B cell (primary cell): Measurements from ENCODE around the gene APP. TPM values are rescaled to one million over a fixed set of nuclear protein-coding genes. Genes with fewer than 3 reads are reported as not detected.

Source experiments
- ATAC-seq: fragments of 200-7000 bp; cut with Tn5 transposase; one replicate; pipeline ENCODE4 v1.10.0; 2021; ENCODE audit warnings: low read depth, mild to moderate bottlenecking, moderate number of reproducible peaks, moderate library complexity
- CTCF ChIA-PET: fragments of 350-600 bp; sonication (Branson Sonifier 250); formaldehyde crosslinking; loops from one replicate; lab custom pipeline; 2021; ENCODE audit warnings: antibody characterized with exemption, inconsistent platforms; lab: Charles Lee
- POLR2A ChIA-PET: fragments of 350-600 bp; sonication (Branson Sonifier 250); formaldehyde crosslinking; loops from one replicate; lab custom pipeline; 2021; ENCODE audit warnings: antibody characterized with exemption; lab: Charles Lee
- DNase-seq: peaks from one replicate; pipeline ENCODE4 v3.0.0; 2013
- H2AFZ ChIP-seq: 2 replicates; pipeline ENCODE4 v1.6.1; 2012; ENCODE audit warnings: mild to moderate bottlenecking, low read depth, low read length; ENCODE audit not compliant: insufficient read depth, poor library complexity, severe bottlenecking
- H3K27ac ChIP-seq, 2 donors: 1 replicate in 1 of 2; 2 replicates in 1 of 2; pipeline ENCODE4 v1.5.1; 2012 to 2013; ENCODE audit warnings: low read length in 2 of 2, mild to moderate bottlenecking in 2 of 2, moderate library complexity in 1 of 2
- H3K27me3 ChIP-seq, 4 experiments: fragments of 200-600 bp in 1 of 4; sonication (generic) in 1 of 4; replicated peaks in 1 of 4; 1 replicate in 2 of 4; 2 replicates in 2 of 4; pipeline versions ENCODE4 v1.6.1 to v1.7.0; 2013 to 2016; ENCODE audit warnings: low read length in 3 of 4, mild to moderate bottlenecking in 2 of 4, mixed read lengths in 1 of 4, moderate library complexity in 1 of 4; ENCODE audit not compliant: insufficient read depth in 4 of 4, control insufficient read depth in 3 of 4; ENCODE audit errors: control extremely low read depth in 1 of 4
- H3K36me3 ChIP-seq, 2 experiments: replicated peaks in 1 of 2; 1 replicate in 1 of 2; 2 replicates in 1 of 2; pipeline versions ENCODE4 v1.6.1 to v1.7.1; 2013; ENCODE audit warnings: low read length in 1 of 2; ENCODE audit not compliant: insufficient read depth in 2 of 2, control insufficient read depth in 1 of 2; ENCODE audit errors: control extremely low read depth in 1 of 2, extremely low read depth in 1 of 2
- H3K4me1 ChIP-seq, 2 donors: fragments of 200-600 bp in 1 of 2; sonication (generic) in 1 of 2; 1 replicate in 1 of 2; 2 replicates in 1 of 2; pipeline versions ENCODE4 v1.5.1 to v1.6.1; 2013 to 2017; ENCODE audit warnings: low read length in 2 of 2; ENCODE audit not compliant: control insufficient read depth in 2 of 2, insufficient read depth in 2 of 2
- H3K4me2 ChIP-seq: replicated peaks from 2 replicates; pipeline ENCODE3; 2012; ENCODE audit warnings: mild to moderate bottlenecking, low read depth, low read length; ENCODE audit not compliant: poor library complexity, severe bottlenecking
- H3K4me3 ChIP-seq, 5 experiments: fragments of 200-600 bp in 1 of 5; sonication (generic) in 1 of 5; 1 replicate in 3 of 5; 2 replicates in 2 of 5; pipeline versions ENCODE4 v1.5.1 to v1.7.0; 2011 to 2016; ENCODE audit warnings: low read length in 4 of 5, mild to moderate bottlenecking in 4 of 5, low read depth in 2 of 5, control low read depth in 1 of 5, moderate library complexity in 1 of 5; ENCODE audit not compliant: insufficient read depth in 1 of 5; ENCODE audit errors: control extremely low read depth in 1 of 5, extremely low read depth in 1 of 5
- H3K79me2 ChIP-seq: fragments of 200-600 bp; sonication (generic); one replicate; pipeline ENCODE4 v1.6.0; 2016; ENCODE audit warnings: low read length; ENCODE audit not compliant: control insufficient read depth, insufficient read depth
- H3K9ac ChIP-seq: fragments of 200-600 bp; sonication (generic); 2 replicates; pipeline ENCODE4 v1.6.1; 2017; ENCODE audit warnings: mild to moderate bottlenecking, low read length, moderate library complexity
- H3K9me3 ChIP-seq, 3 donors: one replicate each; pipeline versions ENCODE4 v1.6.1 to v1.7.1; 2013; ENCODE audit warnings: low read length in 2 of 3; ENCODE audit not compliant: control insufficient read depth in 2 of 3, insufficient read depth in 1 of 3; ENCODE audit errors: control extremely low read depth in 1 of 3
- H4K20me1 ChIP-seq: 2 replicates; pipeline ENCODE4 v1.6.0; 2012; ENCODE audit warnings: mild to moderate bottlenecking, low read length; ENCODE audit not compliant: insufficient read depth, control insufficient read depth, poor library complexity, severe bottlenecking
- H3K27ac Mint-ChIP-seq: one replicate; pipeline ENCODE4 v1.8.0; 2021; ENCODE audit warnings: mixed read lengths
- H3K27me3 Mint-ChIP-seq: one replicate; pipeline ENCODE4 v1.8.0; 2021; ENCODE audit warnings: mixed read lengths
- H3K4me1 Mint-ChIP-seq: one replicate; pipeline ENCODE4 v1.8.0; 2021; ENCODE audit warnings: mixed read lengths
- H3K4me3 Mint-ChIP-seq: one replicate; pipeline ENCODE4 v1.8.0; 2021; ENCODE audit warnings: mixed read lengths
- H3K9me3 Mint-ChIP-seq: one replicate; pipeline ENCODE4 v1.8.0; 2022; ENCODE audit warnings: mixed read lengths; ENCODE audit not compliant: insufficient read depth
- CTCF ChIP-seq: fragments of 200-600 bp; IDR thresholded peaks from one replicate; pipeline ENCODE4 v1.8.0; 2022; ENCODE audit warnings: antibody characterized with exemption, mild to moderate bottlenecking
- EZH2 ChIP-seq: IDR thresholded peaks from 2 replicates; pipeline ENCODE4 v1.6.1; 2012; ENCODE audit warnings: borderline replicate concordance, low read depth, mild to moderate bottlenecking, moderate library complexity, low read length; ENCODE audit not compliant: insufficient read depth, poor library complexity, severe bottlenecking
- WGBS: methylation state at CpG from one replicate; pipeline ENCODE4 v1.1.5; 2013; ENCODE audit warnings: missing lambda C conversion rate; ENCODE audit not compliant: insufficient coverage; 5-methylcytosine and 5-hydroxymethylcytosine counted together
- intact Hi-C: fragments of 100-400 bp; cut with micrococcal nuclease; formaldehyde crosslinking; loops from one replicate; pipeline ENCODE4 v1.10.0; 2022
- polyA plus RNA-seq: library from polyadenylated mRNA; depleted of rRNA; stranded (reverse); fragments of >200 nt; gene quantifications from 2 replicates; pipeline ENCODE4 v1.2.3, GENCODE V29; 2012
- total RNA-seq, 2 donors: library from RNA; stranded (reverse); fragments of 120-200 nt in 1 of 2; gene quantifications; 1 replicate in 1 of 2; 2 replicates in 1 of 2; pipeline versions ENCODE4 v1.2.3 to v1.2.4, GENCODE V29; 2013 to 2022

The APP gene
- total and polyA plus RNA-seq, 2 donors (not counting 1 experiment from before 2014, with no cell fraction given) = 28.3 to 34.7 TPM

- intact Hi-C loops = no loop called here
- H2AFZ ChIP-seq = no peak overlapping the region
- no peak overlapping the region for H3K4me3 ChIP-seq
- POLR2A ChIA-PET = no interaction called here
- H3K4me1 ChIP-seq = no peaks in the 10 kb centered on the region
- no peaks in the 10 kb centered on the region for H4K20me1 ChIP-seq
- H3K9me3 ChIP-seq = no peaks in the 10 kb centered on the region
- Mint-ChIP-seq H3K27me3 (peaks cover 2% of the 10 kb centered on the region), H3K4me1 (no peaks in the 10 kb centered on the region), H3K4me3 (no peak overlapping the region), H3K9me3 (no peaks in the 10 kb centered on the region), H3K27ac (no peak overlapping the region)
- no peaks in the 10 kb centered on the region for H3K27me3 ChIP-seq
- ATAC-seq (no peak), DNase-seq (no peak)
- H3K27ac ChIP-seq = no peak overlapping the region
- TF ChIP-seq EZH2 (no peak), CTCF (no peak)
- no peak overlapping the region for H3K4me2 ChIP-seq
- no peaks in the 10 kb centered on the region for H3K36me3 ChIP-seq
- no peaks in the 10 kb centered on the region for H3K79me2 ChIP-seq
- H3K9ac ChIP-seq = no peak overlapping the region
- WGBS = 79% methylated on average over 4 of the region's 5 CpGs
- CTCF ChIA-PET = no interaction called here
These were observed 315.0 kb downstream of the APP start for GRCh38 chr21:25855576-25855975.

GRCh38 chr21:25850126-25850842, 320.3 kb downstream of the APP start:
- Mint-ChIP-seq H3K27me3 (peaks cover 3% of the 10 kb centered on the region), H3K27ac (no peak overlapping the region), H3K4me3 (no peak overlapping the region), H3K4me1 (peaks cover 4% of the 10 kb centered on the region), H3K9me3 (peaks cover 8% of the 10 kb centered on the region)
- DNase-seq = no peak
- TF ChIP-seq EZH2 (no peak), CTCF (no peak)
- ChIA-PET CTCF (no interaction called here), POLR2A (no interaction called here)
- Histone ChIP-seq H3K27ac (no peak overlapping the region), H3K36me3 (no peaks in the 10 kb centered on the region), H3K27me3 (no peaks in the 10 kb centered on the region), H2AFZ (no peak overlapping the region), H4K20me1 (no peaks in the 10 kb centered on the region), H3K79me2 (no peaks in the 10 kb centered on the region), H3K4me1 (no peaks in the 10 kb centered on the region), H3K4me2 (no peak overlapping the region), H3K9ac (no peak overlapping the region), H3K9me3 (peaks cover 0 to 7% (median 0%) of the 10 kb centered on the region in 3 donors), H3K4me3 (no peak overlapping the region)
- WGBS = 80% methylated on average over 1 of the region's 1 CpG
- intact Hi-C loops = no loop called here
- ATAC-seq = no peak
